Mesendoderm (in vitro differentiated cells): ENCODE data around the gene NOX5.

Experiments
- DNase-seq: peaks from one replicate; pipeline ENCODE4 v3.0.0; 2013
- H2AK5ac ChIP-seq: 2 replicates; pipeline ENCODE4 v1.6.1; 2013; ENCODE audit warnings: low read length, inconsistent platforms
- H2BK120ac ChIP-seq: 2 replicates; pipeline ENCODE4 v1.6.1; 2013; ENCODE audit warnings: low read depth, mild to moderate bottlenecking, low read length, moderate library complexity, mixed read lengths
- H2BK15ac ChIP-seq: replicated peaks from 2 replicates; pipeline ENCODE4 v1.6.1; 2013; ENCODE audit warnings: low read depth, mild to moderate bottlenecking, moderate library complexity
- H2BK5ac ChIP-seq: 2 replicates; pipeline ENCODE4 v1.6.1; 2013; ENCODE audit warnings: low read length, inconsistent platforms
- H3K18ac ChIP-seq: 2 replicates; pipeline ENCODE4 v1.6.1; 2013; ENCODE audit warnings: mild to moderate bottlenecking, low read length, mixed read lengths
- H3K23ac ChIP-seq: one replicate; pipeline ENCODE4 v1.6.1; 2013; ENCODE audit warnings: low read length
- H3K27ac ChIP-seq: 2 replicates; pipeline ENCODE4 v1.5.1; 2013; ENCODE audit warnings: low read depth, mild to moderate bottlenecking, inconsistent platforms, low read length, moderate library complexity
- H3K27me3 ChIP-seq: 2 replicates; pipeline ENCODE4 v1.6.1; 2013; ENCODE audit warnings: low read length, control low read depth, mild to moderate bottlenecking, inconsistent platforms; ENCODE audit not compliant: insufficient read depth, poor library complexity
- H3K36me3 ChIP-seq: 2 replicates; pipeline ENCODE4 v1.6.1; 2013; ENCODE audit warnings: low read length, inconsistent platforms; ENCODE audit not compliant: control insufficient read depth, insufficient read depth
- H3K4ac ChIP-seq: one replicate; pipeline ENCODE4 v1.6.1; 2013; ENCODE audit warnings: low read depth, mild to moderate bottlenecking, low read length, moderate library complexity
- H3K4me1 ChIP-seq: 2 replicates; pipeline ENCODE4 v1.6.1; 2013; ENCODE audit warnings: low read depth, low read length, inconsistent platforms; ENCODE audit not compliant: control insufficient read depth
- H3K4me2 ChIP-seq: 2 replicates; pipeline ENCODE4 v1.6.1; 2013; ENCODE audit warnings: low read length
- H3K4me3 ChIP-seq: 2 replicates; pipeline ENCODE4 v1.5.1; 2013; ENCODE audit warnings: mild to moderate bottlenecking, low read length
- H3K56ac ChIP-seq: one replicate; pipeline ENCODE4 v1.6.1; 2013; ENCODE audit warnings: low read length
- H3K79me1 ChIP-seq: 2 replicates; pipeline ENCODE4 v1.6.1; 2013; ENCODE audit warnings: low read length, inconsistent platforms
- H3K79me2 ChIP-seq: 2 replicates; pipeline ENCODE4 v1.6.1; 2013; ENCODE audit warnings: mild to moderate bottlenecking, low read length; ENCODE audit not compliant: control insufficient read depth, insufficient read depth
- H3K9ac ChIP-seq: 2 replicates; pipeline ENCODE4 v1.6.1; 2013; ENCODE audit warnings: low read length, inconsistent platforms
- H4K5ac ChIP-seq: one replicate; pipeline ENCODE4 v1.6.1; 2013; ENCODE audit warnings: low read length
- H4K8ac ChIP-seq: one replicate; pipeline ENCODE4 v1.6.1; 2013; ENCODE audit warnings: low read depth, mild to moderate bottlenecking, control low read depth, low read length, moderate library complexity
- WGBS: extraction: QIAGEN DNeasy Blood & Tissue Kit; methylation state at CpG from one replicate; pipeline ENCODE4 v1.1.7; 2013; ENCODE audit warnings: low lambda C conversion rate, missing lambda C conversion rate; ENCODE audit not compliant: insufficient coverage; ENCODE audit errors: extremely low coverage; 5-methylcytosine and 5-hydroxymethylcytosine counted together

NOX5 gene

DNA sequence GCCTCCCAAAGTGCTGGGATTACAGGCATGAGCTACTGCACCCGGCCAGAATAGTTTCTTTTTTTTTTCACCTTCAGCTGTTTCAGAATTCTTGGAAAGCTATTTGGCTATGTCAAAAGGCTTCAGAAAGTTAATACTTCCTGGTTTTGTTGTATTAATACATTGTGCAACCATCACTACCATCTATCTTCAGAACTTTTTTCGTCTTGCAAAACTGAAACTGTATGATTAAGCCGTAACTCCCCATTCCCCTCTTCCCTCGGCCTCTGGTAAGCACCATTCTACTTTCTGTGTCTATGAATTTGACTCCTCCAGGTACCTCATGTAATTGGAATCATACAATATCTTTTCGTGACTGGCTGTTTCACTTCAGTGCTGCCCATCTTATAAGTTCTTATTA lies 5.2 kb upstream of the NOX5 start:
- Histone ChIP-seq H3K27me3 (no peaks in the 10 kb centered on the region), H3K4me3 (no peak overlapping the region), H3K4me2 (no peak overlapping the region), H4K8ac (no peak overlapping the region), H3K18ac (no peak overlapping the region), H2BK15ac (no peak overlapping the region), H3K23ac (no peak overlapping the region), H3K27ac (no peak overlapping the region), H2AK5ac (no peak overlapping the region), H3K4ac (no peak overlapping the region), H4K5ac (no peak overlapping the region), H2BK5ac (no peak overlapping the region), H3K9ac (no peak overlapping the region), H2BK120ac (no peak overlapping the region), H3K79me1 (no peaks in the 10 kb centered on the region), H3K36me3 (no peaks in the 10 kb centered on the region), H3K56ac (no peak overlapping the region), H3K79me2 (no peaks in the 10 kb centered on the region), H3K4me1 (no peaks in the 10 kb centered on the region)
- DNase-seq, result no peak
- no CpG with 5 or more reads among the region's 5 CpGs for WGBS

DNA sequence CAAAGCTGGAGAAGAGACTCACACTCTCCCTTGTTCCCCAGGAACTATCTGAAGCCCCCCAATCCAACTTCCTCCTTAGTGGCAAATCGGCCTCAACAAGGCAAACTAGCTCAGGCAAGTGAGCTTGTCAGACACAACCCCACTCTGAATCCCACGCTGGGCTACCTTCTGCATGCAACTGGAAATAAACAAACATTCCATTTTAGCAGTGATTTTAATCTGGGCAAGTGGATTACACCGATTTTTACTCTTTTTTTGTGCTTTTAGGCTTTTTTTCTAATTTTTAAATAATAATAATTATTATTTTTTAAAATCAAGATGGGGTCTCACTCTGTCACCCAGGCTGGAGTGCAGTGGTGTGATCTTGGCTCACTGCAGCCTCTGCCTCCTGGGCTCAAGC lies 2.9 kb upstream of the NOX5 start:
- H3K23ac ChIP-seq, result no peak overlapping the region
- no peak overlapping the region for H2AK5ac ChIP-seq
- no peak for DNase-seq
- no peak overlapping the region for H4K5ac ChIP-seq
- no peaks in the 10 kb centered on the region for H3K79me1 ChIP-seq
- H3K4me1 ChIP-seq, result no peaks in the 10 kb centered on the region
- no peak overlapping the region for H3K27ac ChIP-seq
- no peak overlapping the region for H3K56ac ChIP-seq
- no CpG with 5 or more reads among the region's 3 CpGs for WGBS
- no peak overlapping the region for H3K4me3 ChIP-seq
- no peak overlapping the region for H2BK15ac ChIP-seq
- H3K18ac ChIP-seq, result no peak overlapping the region
- H3K27me3 ChIP-seq, result no peaks in the 10 kb centered on the region
- H3K36me3 ChIP-seq, result no peaks in the 10 kb centered on the region
- H3K4ac ChIP-seq, result no peak overlapping the region
- no peak overlapping the region for H3K9ac ChIP-seq
- no peak overlapping the region for H4K8ac ChIP-seq
- no peak overlapping the region for H3K4me2 ChIP-seq
- H3K79me2 ChIP-seq, result no peaks in the 10 kb centered on the region
- H2BK5ac ChIP-seq, result no peak overlapping the region
- no peak overlapping the region for H2BK120ac ChIP-seq

DNA sequence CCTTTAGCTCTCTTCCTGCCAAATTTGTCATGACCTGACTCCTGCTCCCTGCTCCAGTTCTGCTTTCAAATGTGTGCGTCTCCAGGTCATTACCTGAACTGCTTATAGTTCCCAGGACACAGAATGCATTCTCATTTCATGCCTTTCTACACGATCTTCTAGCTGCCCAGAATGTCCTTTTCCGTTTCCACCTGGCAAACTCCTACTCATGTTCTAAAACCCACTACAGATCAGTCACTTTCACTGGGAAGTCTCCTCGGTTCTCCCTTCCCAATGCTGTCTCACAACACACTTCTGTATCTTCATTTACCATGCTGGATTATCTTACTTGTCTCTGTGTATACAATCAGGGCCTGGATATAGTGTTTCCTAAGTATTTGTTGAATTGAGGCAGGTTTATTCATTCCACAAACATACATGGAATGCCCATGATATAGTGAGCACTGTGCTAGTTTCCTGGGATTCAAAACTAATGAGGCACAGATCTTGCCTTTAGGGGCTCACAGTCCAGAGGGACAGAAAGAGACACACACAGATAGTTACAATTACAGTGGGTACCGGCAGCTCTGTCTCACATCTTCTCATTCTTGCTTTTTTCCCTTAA lies 1.6 kb upstream of the NOX5 start:
- no peak for DNase-seq
- Histone ChIP-seq H3K79me1 (no peaks in the 10 kb centered on the region), H3K27ac (no peak overlapping the region), H4K8ac (no peak overlapping the region), H3K36me3 (no peaks in the 10 kb centered on the region), H3K4me1 (no peaks in the 10 kb centered on the region), H3K4ac (no peak overlapping the region), H3K4me2 (no peak overlapping the region), H2BK120ac (no peak overlapping the region), H3K4me3 (no peak overlapping the region), H3K56ac (no peak overlapping the region), H2BK15ac (no peak overlapping the region), H3K23ac (no peak overlapping the region), H2BK5ac (no peak overlapping the region), H3K9ac (no peak overlapping the region), H4K5ac (no peak overlapping the region), H3K27me3 (no peaks in the 10 kb centered on the region), H2AK5ac (no peak overlapping the region), H3K18ac (no peak overlapping the region), H3K79me2 (no peaks in the 10 kb centered on the region)
- WGBS, result no CpG with 5 or more reads among the region's 5 CpGs

DNA sequence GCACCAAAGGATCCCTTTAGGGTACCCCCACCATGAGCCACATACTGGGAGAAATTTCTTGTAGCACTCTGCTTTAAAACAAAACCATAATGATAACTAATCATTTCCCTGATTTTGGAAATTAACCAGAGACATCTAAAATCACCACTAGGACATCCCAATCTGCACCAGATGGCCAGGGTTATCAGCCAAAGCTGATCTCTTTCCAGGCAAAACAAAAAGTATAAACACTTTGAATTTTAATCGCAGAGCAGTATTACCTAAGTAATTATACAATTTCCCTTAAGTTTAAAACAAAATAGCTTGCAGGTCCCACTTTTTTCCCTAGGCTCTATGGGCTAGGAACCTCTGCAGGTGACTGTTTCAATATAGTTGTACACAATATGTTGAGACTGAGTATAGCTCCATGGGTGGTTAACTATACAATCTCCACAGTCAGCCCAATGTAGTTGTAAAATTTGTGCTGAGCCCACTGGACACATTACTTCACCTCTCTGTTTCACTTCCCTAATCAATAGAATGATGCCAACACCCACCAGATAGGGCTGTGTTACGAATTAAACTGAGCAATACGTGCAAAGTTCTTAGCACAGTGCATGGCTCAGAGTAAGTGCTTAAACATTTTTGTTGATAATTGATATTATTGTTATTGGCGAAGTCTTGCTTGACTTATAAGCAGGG lies 629 bp upstream of the NOX5 start:
- H3K79me1 ChIP-seq, result no peaks in the 10 kb centered on the region
- H2BK5ac ChIP-seq, result no peak overlapping the region
- H3K79me2 ChIP-seq, result no peaks in the 10 kb centered on the region
- no peak overlapping the region for H3K4ac ChIP-seq
- no peak overlapping the region for H3K9ac ChIP-seq
- no peak overlapping the region for H2BK15ac ChIP-seq
- H3K36me3 ChIP-seq, result no peaks in the 10 kb centered on the region
- no peaks in the 10 kb centered on the region for H3K27me3 ChIP-seq
- H4K5ac ChIP-seq, result no peak overlapping the region
- H3K23ac ChIP-seq, result no peak overlapping the region
- DNase-seq, result no peak
- no peak overlapping the region for H3K18ac ChIP-seq
- no peak overlapping the region for H4K8ac ChIP-seq
- no peak overlapping the region for H3K4me2 ChIP-seq
- no peak overlapping the region for H3K27ac ChIP-seq
- H2BK120ac ChIP-seq, result no peak overlapping the region
- no peak overlapping the region for H2AK5ac ChIP-seq
- H3K4me3 ChIP-seq, result no peak overlapping the region
- WGBS, result no CpG with 5 or more reads among the region's 4 CpGs
- H3K4me1 ChIP-seq, result no peaks in the 10 kb centered on the region
- no peak overlapping the region for H3K56ac ChIP-seq

DNA sequence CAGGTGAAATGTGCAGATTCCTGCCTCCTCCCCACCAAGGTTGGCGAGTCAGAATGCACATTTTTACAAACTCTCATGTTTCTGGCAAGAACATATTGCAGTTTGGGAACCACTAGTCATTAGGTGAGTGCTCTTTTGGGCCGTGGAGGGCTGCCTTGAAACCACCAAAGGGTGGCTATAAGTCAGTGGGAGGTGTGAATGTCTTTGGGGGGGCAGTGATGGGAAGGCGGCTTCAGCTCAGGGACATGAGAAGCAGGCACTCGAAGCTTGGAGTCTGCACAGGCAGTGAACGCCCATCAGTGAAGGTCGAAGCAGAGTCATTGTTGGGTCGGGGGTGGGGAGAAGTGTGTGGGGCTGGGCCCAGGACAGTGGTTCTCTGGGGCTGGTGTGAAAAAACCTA lies 1.1 kb downstream of the NOX5 start:
- Histone ChIP-seq H2AK5ac (no peak overlapping the region), H3K79me2 (no peaks in the 10 kb centered on the region), H3K9ac (no peak overlapping the region), H3K4ac (no peak overlapping the region), H3K4me2 (no peak overlapping the region), H3K4me1 (no peaks in the 10 kb centered on the region), H3K79me1 (no peaks in the 10 kb centered on the region), H3K23ac (no peak overlapping the region), H3K18ac (no peak overlapping the region), H3K27ac (no peak overlapping the region), H2BK120ac (no peak overlapping the region), H2BK5ac (no peak overlapping the region), H3K4me3 (no peak overlapping the region), H4K8ac (no peak overlapping the region), H3K36me3 (no peaks in the 10 kb centered on the region), H2BK15ac (no peak overlapping the region), H3K56ac (no peak overlapping the region), H4K5ac (no peak overlapping the region), H3K27me3 (no peaks in the 10 kb centered on the region)
- WGBS, result no CpG with 5 or more reads among the region's 7 CpGs
- DNase-seq, result no peak
